GM23248 (cell line): Measurements from ENCODE around the gene ALK. TPM values are rescaled to one million over a fixed set of nuclear protein-coding genes. Genes with fewer than 3 reads are reported as not detected.

Experiments
- DNase-seq: peaks from one replicate; pipeline ENCODE4 v3.0.0-alpha.2; 2015
- H2AFZ ChIP-seq: fragments of 200-600 bp; sonication (generic); 2 replicates; pipeline ENCODE4 v1.6.1; 2016; ENCODE audit warnings: antibody characterized with exemption
- H3F3A ChIP-seq: fragments of 200-600 bp; sonication (generic); 2 replicates; pipeline ENCODE4 v1.6.1; 2016; ENCODE audit warnings: mild to moderate bottlenecking, antibody characterized with exemption, mixed run types; ENCODE audit not compliant: insufficient read depth
- H3K27ac ChIP-seq: fragments of 200-600 bp; sonication (generic); 2 replicates; pipeline ENCODE4 v1.5.1; 2016; ENCODE audit warnings: mild to moderate bottlenecking
- H3K27me3 ChIP-seq: fragments of 200-600 bp; sonication (generic); replicated peaks from 2 replicates; pipeline ENCODE4 v1.6.1; 2016; ENCODE audit warnings: mild to moderate bottlenecking; ENCODE audit not compliant: insufficient read depth
- H3K36me3 ChIP-seq: fragments of 200-600 bp; sonication (generic); 2 replicates; pipeline ENCODE4 v1.6.1; 2016; ENCODE audit warnings: low read depth, mild to moderate bottlenecking
- H3K4me1 ChIP-seq: fragments of 200-600 bp; sonication (generic); 2 replicates; pipeline ENCODE4 v1.6.1; 2016; ENCODE audit warnings: mild to moderate bottlenecking; ENCODE audit not compliant: insufficient read depth
- H3K4me2 ChIP-seq: fragments of 200-600 bp; sonication (generic); one replicate; pipeline ENCODE4 v1.6.1; 2016; ENCODE audit warnings: mild to moderate bottlenecking; ENCODE audit not compliant: unreplicated experiment
- H3K4me3 ChIP-seq: fragments of 200-600 bp; sonication (generic); 2 replicates; pipeline ENCODE4 v1.5.1; 2016; ENCODE audit warnings: mild to moderate bottlenecking
- H3K79me2 ChIP-seq: fragments of 200-600 bp; sonication (generic); 2 replicates; pipeline ENCODE4 v1.6.1; 2016; ENCODE audit warnings: mild to moderate bottlenecking; ENCODE audit not compliant: insufficient read depth
- H3K9ac ChIP-seq: fragments of 200-600 bp; sonication (generic); 2 replicates; pipeline ENCODE4 v1.6.1; 2016; ENCODE audit warnings: mild to moderate bottlenecking
- H3K9me2 ChIP-seq: fragments of 200-600 bp; sonication (generic); 2 replicates; pipeline ENCODE4 v1.6.1; 2016; ENCODE audit warnings: mixed run types, mild to moderate bottlenecking, moderate library complexity; ENCODE audit not compliant: insufficient read depth
- H3K9me3 ChIP-seq: fragments of 200-600 bp; sonication (generic); one replicate; pipeline ENCODE4 v1.6.1; 2017; ENCODE audit warnings: low read depth
- H4K20me1 ChIP-seq: fragments of 200-600 bp; sonication (generic); 2 replicates; pipeline ENCODE4 v1.6.0; 2016; ENCODE audit not compliant: insufficient read depth
- EZH2 ChIP-seq: fragments of 200-600 bp; sonication (generic); IDR thresholded peaks from 2 replicates; pipeline ENCODE4 v1.6.1; 2018; ENCODE audit warnings: antibody characterized with exemption, mild to moderate bottlenecking; ENCODE audit not compliant: insufficient read depth, poor library complexity, severe bottlenecking
- EZH2phosphoT487 ChIP-seq: fragments of 200-600 bp; sonication (generic); IDR thresholded peaks from 2 replicates; pipeline ENCODE4 v1.6.1; 2018; ENCODE audit warnings: antibody characterized with exemption, moderate library complexity, mild to moderate bottlenecking, low read depth; ENCODE audit not compliant: insufficient read depth
- WGBS, 2 experiments: methylation state at CpG; one replicate each; pipeline ENCODE4 v1.1.6; 2015 to 2017; ENCODE audit warnings: low lambda C conversion rate in 2 of 2, low coverage in 1 of 2; ENCODE audit errors: missing lambda C conversion rate in 2 of 2; 5-methylcytosine and 5-hydroxymethylcytosine counted together
- in situ Hi-C: fragments of 300-500 bp; cut with MboI; formaldehyde crosslinking; loops from 2 replicates; pipeline ENCODE4 v1.15.0; 2020
- polyA plus RNA-seq: library from polyadenylated mRNA; unstranded; fragments of >200 nt; fragmentation: Nextera tagmentation; extraction: Ambion mirVana; gene quantifications from 2 replicates; pipeline ENCODE4 v1.2.1, GENCODE V29; 2016
- total RNA-seq: library from RNA; depleted of rRNA; stranded (reverse); fragments of >200 nt; shearing (Covaris generic); gene quantifications from 2 replicates; pipeline ENCODE4 v1.2.3, GENCODE V29; 2014

ALK gene
- total and polyA plus RNA-seq, 2 experiments from 2014 or later, result under 0.01 to 0.05 TPM

GRCh38 chr2:29175338-29175737 is 746.0 kb downstream of the ALK start:
- Histone ChIP-seq H3K9me3 (no peaks in the 10 kb centered on the region), H4K20me1 (no peaks in the 10 kb centered on the region), H3K27ac (no peak overlapping the region), H3K27me3 (no peaks in the 10 kb centered on the region), H3K36me3 (peaks cover 28% of the 10 kb centered on the region), H3K4me3 (no peak overlapping the region), H2AFZ (no peak overlapping the region), H3K9me2 (no peaks in the 10 kb centered on the region), H3F3A (no peaks in the 10 kb centered on the region), H3K79me2 (peaks cover under 1% of the 10 kb centered on the region; the same call in 1 of the 2 replicates), H3K4me2 (no peak overlapping the region), H3K9ac (no peak overlapping the region), H3K4me1 (no peaks in the 10 kb centered on the region)
- in situ Hi-C loops, result no loop called here
- DNase-seq, result no peak
- WGBS, 2 experiments, result 97 to 98% methylated on average over 3 of the region's 3 CpGs
- no peak for TF ChIP-seq EZH2
- TF ChIP-seq EZH2phosphoT487, result no peak

- H3K9ac ChIP-seq, result no peak overlapping the region
- H3K27ac ChIP-seq, result no peak overlapping the region
- WGBS, 2 experiments, result 52 to 56% methylated on average over 2 of the region's 2 CpGs
- H3K27me3 ChIP-seq, result no peaks in the 10 kb centered on the region
- no peaks in the 10 kb centered on the region for H3K4me1 ChIP-seq
- no peak for DNase-seq
- no peak overlapping the region for H2AFZ ChIP-seq
- TF ChIP-seq EZH2 (no peak), EZH2phosphoT487 (no peak)
- in situ Hi-C loops, result no loop called here
- peaks cover 5% of the 10 kb centered on the region; the same call in 1 of the 2 replicates for H3K79me2 ChIP-seq
- H3K9me3 ChIP-seq, result no peaks in the 10 kb centered on the region
- H3K36me3 ChIP-seq, result peaks cover 28% of the 10 kb centered on the region
- no peak overlapping the region for H3K4me3 ChIP-seq
- no peaks in the 10 kb centered on the region for H4K20me1 ChIP-seq
- no peak overlapping the region for H3K4me2 ChIP-seq
- H3K9me2 ChIP-seq, result no peaks in the 10 kb centered on the region
- no peaks in the 10 kb centered on the region for H3F3A ChIP-seq
These were observed 746.4 kb downstream of the ALK start for GRCh38 chr2:29174937-29175336.

- H3K4me3 ChIP-seq, result no peak overlapping the region
- in situ Hi-C loops, result no loop called here
- peaks cover 20% of the 10 kb centered on the region for H3K4me1 ChIP-seq
- no peak overlapping the region for H2AFZ ChIP-seq
- H3K9me3 ChIP-seq, result no peaks in the 10 kb centered on the region
- H4K20me1 ChIP-seq, result no peaks in the 10 kb centered on the region
- H3K27me3 ChIP-seq, result no peaks in the 10 kb centered on the region
- 62 to 82% methylated on average over 1 of the region's 1 CpG for WGBS, 2 experiments
- H3K9ac ChIP-seq, result no peak overlapping the region
- H3F3A ChIP-seq, result peaks cover 43% of the 10 kb centered on the region
- TF ChIP-seq EZH2phosphoT487 (no peak), EZH2 (no peak)
- peaks cover 24% of the 10 kb centered on the region; the same call in 1 of the 2 replicates for H3K36me3 ChIP-seq
- peaks cover 6% of the 10 kb centered on the region; the same call in 1 of the 2 replicates for H3K79me2 ChIP-seq
- DNase-seq, result peak; percentile 37
- H3K9me2 ChIP-seq, result no peaks in the 10 kb centered on the region
- no peak overlapping the region for H3K4me2 ChIP-seq
- peak overlapping the region; percentile 57 for H3K27ac ChIP-seq
These were observed 754.9 kb downstream of the ALK start for GRCh38 chr2:29166242-29167039.

- peaks cover 6% of the 10 kb centered on the region; the same call in 1 of the 2 replicates for H3K79me2 ChIP-seq
- no peaks in the 10 kb centered on the region for H3K27me3 ChIP-seq
- peak overlapping the region; percentile 57 for H3K27ac ChIP-seq
- TF ChIP-seq EZH2 (no peak), EZH2phosphoT487 (no peak)
- no peak overlapping the region for H3K4me3 ChIP-seq
- H3K9me2 ChIP-seq, result no peaks in the 10 kb centered on the region
- no peaks in the 10 kb centered on the region for H3K9me3 ChIP-seq
- DNase-seq, result peak; percentile 84
- peaks cover 33% of the 10 kb centered on the region; the same call in 1 of the 2 replicates for H3K36me3 ChIP-seq
- peak overlapping the region; percentile 46 for H3K4me2 ChIP-seq
- H2AFZ ChIP-seq, result no peak overlapping the region
- H3K9ac ChIP-seq, result peak overlapping the region; percentile 29; the same call in 1 of the 2 replicates
- H3K4me1 ChIP-seq, result peaks cover 20% of the 10 kb centered on the region
- peaks cover 43% of the 10 kb centered on the region for H3F3A ChIP-seq
- in situ Hi-C loops, result no loop called here
- no peaks in the 10 kb centered on the region for H4K20me1 ChIP-seq
- 22 to 24% methylated on average over 8 of the region's 8 CpGs for WGBS, 2 experiments
These were observed 755.8 kb downstream of the ALK start for GRCh38 chr2:29165362-29166241.
